GM21576 (cell line): ENCODE data around the gene UBC.
A peak's percentile ranks its signal among the peaks of the same experiment; 100 is the strongest.

Experiments used
- ATAC-seq: cut with Tn5 transposase; IDR thresholded peaks from one replicate; pipeline ENCODE4 v1.9.1; 2021; ENCODE audit warnings: mild to moderate bottlenecking, moderate library complexity; ENCODE audit not compliant: unreplicated experiment

UBC gene

DNA sequence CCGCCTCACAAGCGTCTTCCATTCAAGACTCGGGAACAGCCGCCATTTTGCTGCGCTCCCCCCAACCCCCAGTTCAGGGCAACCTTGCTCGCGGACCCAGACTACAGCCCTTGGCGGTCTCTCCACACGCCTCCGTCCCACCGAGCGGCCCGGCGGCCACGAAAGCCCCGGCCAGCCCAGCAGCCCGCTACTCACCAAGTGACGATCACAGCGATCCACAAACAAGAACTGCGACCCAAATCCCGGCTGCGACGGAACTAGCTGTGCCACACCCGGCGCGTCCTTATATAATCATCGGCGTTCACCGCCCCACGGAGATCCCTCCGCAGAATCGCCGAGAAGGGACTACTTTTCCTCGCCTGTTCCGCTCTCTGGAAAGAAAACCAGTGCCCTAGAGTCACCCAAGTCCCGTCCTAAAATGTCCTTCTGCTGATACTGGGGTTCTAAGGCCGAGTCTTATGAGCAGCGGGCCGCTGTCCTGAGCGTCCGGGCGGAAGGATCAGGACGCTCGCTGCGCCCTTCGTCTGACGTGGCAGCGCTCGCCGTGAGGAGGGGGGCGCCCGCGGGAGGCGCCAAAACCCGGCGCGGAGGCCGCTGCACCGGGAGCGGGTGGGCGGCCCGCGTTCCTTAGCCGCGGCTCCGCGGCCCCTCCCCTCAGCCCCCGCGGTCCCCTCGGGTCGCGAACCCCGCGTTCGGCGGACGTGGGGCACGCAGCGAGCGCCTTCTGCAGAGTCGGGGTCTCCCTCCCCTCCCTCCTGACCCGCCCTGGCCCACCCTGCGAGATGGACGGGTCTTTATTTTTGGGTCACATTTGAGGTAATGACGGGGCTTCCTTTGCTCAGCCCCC lies at the start of gene UBC:
UBC (minus strand) TSS at position 259 of the 847 bp plus-strand sequence. CDS start 879 bp downstream, outside the sequence.
- peak; percentile 31 for ATAC-seq

DNA sequence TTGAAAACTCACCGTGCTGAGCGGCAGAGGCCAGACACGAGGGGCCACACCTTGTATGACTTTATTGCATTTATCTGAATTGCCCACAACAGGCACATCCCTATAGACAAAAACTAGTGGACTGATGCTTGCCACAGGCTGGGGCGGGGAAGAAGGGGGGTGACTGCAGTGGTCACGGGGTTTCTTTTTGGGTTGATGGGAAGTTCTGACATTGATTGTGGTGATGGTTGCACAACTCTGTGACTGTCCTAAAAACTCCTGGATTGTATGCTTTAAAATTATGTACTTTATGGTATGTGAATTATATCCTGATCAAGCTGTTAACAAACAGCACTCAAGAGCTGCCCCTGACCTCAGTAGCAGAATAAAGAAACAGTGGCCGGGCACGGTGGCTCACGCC lies 48.8 kb upstream of the UBC start:
- no peak for ATAC-seq

DNA sequence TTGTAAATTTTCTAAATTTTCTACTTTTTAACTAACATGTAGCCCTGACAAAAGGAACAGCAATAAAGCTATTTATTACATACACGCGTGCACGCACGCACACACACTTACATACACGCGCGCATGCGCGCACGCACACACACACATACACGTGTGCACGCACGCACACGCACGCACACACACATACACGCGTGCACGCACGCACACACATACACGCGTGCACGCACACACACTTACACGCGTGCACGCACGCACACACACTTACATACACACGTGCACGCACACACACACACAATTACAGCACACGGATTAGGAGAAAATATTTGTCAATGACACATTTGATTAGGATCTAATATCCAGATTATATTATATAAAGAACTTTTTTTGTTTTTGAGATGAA lies 46.6 kb upstream of the UBC start:
- ATAC-seq = no peak

DNA sequence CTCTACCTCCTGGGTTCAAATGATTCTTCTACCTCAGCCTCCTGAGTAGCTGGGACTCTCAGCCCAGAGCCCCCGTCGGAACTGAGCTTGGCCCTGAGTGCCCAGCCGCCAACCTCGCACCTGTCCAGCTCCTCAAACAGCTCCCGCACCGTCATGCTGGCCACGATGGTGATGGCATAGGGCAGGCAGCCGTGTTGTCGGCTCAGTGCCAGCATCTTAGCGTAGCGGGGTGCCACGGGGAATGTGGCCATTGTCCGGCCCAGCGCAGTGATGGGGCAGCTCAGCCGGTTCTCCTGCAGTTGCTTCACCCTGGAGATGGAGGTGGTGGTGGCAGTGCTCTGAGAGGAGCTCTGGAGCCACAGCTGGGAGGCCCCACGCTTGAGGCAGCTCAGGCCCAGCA lies 42.1 kb upstream of the UBC start:
- no peak for ATAC-seq

DNA sequence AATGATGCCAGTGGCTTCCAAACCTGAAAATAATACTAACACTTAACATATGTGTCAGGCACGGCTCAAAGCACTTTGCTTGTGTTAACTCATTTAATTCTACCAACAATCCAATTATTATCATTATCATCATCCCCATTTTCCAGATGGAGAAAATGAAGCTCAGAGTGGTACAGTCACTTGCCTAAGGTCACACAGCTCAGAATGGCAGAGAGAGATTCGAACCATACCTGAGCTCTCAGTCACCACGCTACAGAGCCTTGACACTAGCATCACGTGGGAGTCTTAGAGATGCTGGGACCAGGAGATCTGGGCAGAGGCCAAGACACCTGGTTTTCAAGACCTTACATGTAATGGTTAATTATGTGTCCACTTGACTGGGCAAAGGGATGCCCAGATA lies 40.3 kb upstream of the UBC start:
- no peak for ATAC-seq

DNA sequence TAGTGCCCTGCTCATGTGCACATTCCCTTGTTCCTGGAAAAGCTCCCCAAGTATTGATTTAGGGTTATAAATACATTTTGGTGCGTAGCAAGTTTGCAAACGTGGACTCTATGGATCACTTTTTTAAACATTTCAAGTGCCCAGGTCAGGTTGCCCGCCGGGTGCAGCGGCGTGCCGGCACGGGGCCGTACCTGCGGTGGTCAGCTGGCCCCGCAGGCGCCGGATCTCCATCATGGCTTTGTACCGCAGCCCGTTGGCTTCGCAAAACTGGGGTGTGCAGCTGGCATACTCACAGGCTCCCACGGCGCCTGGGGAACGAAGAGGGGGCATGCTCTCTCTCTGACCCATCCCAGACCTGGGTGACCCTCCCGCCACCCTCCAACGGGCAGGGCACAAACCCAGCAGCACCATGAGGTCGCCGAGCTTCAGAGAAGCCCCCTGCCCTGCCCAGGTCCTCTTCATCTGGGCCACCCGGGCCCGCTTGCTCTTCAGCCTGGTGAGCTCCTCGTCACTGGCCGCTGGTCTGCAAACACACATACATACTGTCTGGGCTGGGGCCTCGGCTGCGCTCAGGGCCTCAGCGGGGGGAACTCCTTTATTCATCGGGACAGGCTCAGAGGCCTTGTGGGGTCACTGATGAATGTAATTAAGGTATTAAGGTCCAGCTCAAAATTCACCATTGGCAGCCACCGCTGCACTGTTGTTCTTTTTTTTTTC lies 39.4 kb upstream of the UBC start:
- no peak for ATAC-seq

DNA sequence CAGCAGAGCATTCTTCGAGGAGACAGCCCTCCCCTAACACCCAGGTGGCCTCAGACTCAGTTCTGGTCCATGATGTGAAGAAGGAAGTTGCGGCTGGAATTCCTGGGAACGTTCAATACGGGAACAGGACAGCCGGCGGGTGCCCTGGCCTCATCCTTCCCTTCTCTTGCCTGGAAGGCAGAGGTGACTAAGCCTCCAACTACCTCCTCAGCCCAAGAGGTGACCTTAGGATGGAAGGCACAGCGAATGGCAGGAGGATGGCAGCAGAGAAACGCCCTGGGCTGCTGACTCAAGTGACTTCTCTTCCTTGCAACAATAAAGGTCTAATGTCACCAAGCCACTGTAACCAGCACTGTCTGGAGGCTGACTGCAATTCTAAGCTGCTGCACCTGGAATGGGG lies 38.4 kb upstream of the UBC start:
- no peak for ATAC-seq

DNA sequence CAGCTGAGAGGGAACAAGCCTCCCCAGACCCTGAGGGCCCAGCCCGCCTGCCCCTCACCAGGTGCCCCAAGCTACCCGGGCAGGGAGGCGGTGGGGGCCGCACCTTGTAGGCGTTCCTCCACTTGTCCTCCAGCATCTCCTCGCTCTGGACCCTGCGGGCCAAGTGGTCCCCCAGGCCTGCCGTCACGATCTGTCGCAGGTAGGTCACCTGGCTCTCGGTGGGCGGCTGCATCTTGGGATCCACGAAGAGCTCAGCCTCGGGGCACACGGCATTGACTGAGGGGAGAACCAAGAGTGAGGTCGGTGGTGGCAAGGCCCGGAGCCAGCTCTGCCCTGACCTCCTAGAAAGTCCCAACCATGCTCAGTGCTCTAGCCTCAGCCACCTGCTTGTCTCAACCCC lies 37.8 kb upstream of the UBC start:
- ATAC-seq = no peak

DNA sequence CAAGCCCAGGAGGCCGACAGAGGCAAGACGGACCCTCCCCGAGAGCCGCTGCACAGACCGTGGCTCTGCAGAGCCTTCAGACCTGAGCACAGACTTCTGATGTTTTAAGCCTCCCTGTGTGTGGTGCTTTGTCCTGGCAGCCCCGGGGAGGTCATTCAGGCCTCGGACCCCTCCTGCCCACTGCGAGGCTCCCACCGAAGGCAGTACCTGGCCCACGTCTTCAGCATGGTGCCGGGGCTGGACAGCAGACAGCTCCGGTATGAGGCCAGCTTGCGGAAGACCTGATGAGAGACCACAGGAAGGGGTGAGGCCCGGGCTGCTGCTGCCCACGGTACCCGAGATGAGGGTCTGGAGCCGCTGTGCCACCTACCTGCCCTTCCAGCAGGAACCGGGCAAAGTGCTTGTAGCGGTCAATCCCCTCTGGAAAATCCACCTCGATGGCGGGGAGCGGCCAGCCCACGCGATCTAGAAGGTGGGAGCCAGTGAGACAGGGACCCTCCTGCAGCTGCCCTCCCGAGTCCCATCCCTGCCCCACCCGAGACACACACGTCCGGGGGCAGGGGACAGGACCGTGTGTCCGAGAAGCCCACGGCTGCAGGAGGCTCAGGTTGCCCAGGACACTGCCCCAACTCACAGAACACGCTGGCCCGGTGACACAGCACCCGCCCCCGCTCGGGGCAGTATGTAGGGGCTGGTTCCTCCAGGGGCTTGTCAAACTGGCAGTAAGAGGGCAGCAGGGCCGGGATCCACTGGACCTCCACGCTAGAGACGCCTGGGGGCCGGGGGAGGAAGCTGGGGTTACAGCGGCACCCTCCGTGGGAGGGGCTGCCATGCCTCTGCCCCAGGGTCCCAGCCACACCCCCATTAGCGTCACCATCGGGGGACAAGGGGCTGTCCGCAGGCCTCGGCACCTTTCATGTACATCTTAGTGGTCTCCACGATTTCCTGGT lies 35.6 kb upstream of the UBC start:
- ATAC-seq = no peak

DNA sequence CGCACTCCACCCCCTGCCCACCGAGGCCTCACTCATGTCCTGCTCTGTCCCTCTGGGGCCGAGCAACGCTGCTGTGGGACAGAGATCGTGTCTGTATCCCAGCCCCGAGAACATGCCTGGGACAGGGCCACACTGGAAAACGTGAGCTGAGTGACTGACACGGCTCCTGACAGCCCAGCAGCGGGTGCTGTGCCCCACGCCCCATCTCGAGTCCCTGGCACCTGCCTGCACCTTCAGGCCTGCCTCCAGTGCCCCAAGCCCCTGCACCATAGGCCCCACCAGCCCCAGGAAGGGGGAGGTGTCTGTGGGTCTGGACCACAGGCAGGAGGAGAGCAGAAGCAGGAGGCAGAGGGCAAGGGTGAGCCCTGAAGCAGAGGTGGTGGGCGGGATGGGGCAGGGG lies 34.6 kb upstream of the UBC start:
- no peak for ATAC-seq

DNA sequence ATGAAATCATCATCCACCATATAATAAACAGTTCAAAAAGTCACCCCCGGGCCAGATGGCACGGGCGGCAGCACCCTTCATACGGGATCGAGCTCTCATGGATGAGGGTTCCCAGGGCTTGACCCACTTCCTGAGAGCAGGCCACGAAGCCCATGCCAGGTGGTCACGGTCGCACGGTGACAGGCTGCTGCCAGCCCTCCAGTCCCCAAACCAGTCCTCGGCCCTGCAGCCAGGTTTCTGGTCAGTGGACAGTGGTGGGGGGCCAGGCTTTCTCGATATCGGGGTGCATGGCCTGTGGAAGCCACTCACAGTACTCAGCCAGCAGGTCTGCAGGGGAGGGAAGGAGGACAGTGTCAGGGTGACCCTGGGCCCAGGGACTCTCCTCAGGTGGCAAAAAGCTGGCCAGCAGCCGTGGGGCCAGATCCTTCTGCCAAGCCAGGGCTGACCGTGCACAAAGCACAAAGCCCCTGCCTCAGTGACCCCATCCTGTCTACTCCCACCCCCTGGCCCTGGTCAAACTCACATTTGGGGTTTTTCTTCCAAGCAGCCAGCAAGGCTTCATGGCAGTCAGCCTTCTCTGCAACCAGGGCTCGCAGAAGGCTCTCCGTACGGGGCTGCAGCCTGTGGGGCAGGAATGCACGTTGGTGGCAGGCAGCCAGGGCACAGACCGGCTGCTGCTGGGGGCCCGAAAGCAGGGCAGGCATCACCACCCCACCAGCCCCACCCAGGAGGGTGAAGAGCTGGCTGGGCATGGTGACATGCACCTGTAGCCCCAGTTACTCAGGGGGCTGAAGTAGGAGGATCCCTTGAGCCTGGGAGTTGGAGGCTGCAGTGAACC lies 33.3 kb upstream of the UBC start:
- ATAC-seq = no peak

DNA sequence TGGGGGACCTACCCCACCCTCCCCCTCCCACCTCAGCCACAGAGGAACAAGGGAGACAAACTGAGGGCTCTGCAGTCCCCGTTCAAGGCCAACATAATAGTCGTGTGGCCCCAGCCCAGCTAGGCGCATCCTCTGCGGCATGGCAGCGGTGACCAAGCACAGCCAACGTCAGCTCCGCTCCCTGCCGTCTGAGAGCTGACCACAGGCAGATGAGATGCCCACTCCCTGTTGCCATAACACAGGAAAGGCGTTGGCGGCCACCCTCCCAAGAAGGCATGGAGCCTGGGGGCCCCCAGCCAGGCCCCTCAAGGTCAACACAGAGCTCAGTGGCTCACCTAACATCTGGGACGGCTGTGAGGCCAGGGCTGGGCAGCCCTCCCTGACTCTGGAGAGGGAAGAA lies 32.6 kb upstream of the UBC start:
- no peak for ATAC-seq

DNA sequence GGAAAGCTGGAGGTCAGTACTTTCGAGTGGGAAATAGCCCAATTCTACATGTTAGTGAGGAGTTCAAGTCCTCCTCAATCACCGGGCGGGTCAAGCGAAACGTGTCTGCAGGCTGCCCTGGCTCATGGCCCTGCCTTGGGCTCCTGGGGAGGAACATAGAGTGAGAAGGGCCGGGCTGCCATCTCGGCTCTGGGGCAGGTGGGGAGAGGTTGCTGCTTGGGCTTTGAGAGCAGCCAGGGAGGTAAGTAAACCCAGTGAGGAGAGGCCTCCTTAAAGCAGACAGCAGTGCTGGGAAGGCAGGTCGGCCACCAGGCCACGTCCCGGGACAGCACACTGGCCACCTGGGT lies 32.0 kb upstream of the UBC start:
- no peak for ATAC-seq

DNA sequence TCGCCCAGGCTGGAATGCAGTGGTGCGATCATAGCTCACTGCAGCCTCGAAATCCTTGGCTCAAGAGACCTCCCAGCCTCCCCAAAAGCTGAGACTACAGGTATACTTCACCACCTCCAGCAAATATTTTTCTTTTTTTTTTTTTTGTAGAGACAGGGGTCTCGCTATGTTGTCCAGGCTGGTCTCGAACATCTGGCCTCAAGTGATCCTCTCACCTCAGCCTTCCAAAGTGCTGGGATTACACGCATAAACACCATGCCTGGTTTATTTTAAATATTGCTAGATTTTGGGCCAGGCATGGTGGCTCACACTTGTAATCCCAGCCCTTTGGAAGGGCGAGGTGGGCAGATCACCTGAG lies 26.7 kb upstream of the UBC start:
- no peak for ATAC-seq

DNA sequence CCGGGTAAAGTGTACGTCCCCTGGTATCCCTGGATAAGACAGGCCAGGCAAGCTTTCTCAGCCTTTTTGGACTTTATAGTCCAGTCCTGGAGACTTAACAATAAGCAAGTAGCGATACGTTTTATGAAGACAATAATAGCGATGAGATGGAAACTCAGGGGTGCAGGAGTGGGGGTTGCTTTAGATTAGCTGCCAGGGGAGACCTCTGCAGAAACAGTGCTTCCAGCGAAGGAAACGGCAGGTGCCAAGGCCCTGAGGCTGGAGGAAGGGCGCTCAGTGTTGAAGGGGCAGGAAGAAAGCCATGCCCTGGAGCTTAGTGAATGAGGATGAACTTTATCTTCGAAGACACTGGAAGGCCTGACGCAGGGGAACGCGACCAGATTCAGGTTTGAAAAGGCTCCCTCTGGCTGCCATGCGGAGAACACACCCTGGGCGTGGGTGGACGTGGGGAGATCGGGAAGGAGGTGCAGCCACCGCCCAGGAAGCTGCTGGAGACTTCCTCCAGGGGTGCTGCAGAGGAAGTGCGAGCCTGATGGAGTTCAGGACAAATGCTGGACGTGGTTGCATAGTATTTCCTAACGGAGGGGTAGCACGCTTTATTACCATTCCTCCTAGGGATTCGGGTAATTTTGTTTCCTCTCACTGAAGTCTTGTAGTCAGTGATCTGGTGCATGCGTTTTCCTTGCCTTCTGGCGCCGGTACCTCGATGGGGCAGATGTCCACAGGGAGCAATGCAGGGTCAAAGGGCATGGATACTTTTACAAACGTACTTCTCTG lies 26.1 kb upstream of the UBC start:
- ATAC-seq = peak; percentile 45

DNA sequence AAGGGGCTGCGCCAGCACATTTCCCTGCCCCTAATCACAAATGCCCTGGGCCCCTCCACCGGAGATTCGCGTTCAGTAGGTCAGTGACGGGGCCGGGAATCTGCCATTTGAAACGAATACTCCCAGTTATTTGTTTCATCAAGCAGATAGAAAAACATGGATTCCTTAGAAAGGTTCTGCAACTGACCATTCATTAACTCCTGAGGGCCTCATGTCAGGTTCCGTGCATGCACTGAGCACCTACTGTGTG lies 25.6 kb upstream of the UBC start:
- ATAC-seq = no peak

DNA sequence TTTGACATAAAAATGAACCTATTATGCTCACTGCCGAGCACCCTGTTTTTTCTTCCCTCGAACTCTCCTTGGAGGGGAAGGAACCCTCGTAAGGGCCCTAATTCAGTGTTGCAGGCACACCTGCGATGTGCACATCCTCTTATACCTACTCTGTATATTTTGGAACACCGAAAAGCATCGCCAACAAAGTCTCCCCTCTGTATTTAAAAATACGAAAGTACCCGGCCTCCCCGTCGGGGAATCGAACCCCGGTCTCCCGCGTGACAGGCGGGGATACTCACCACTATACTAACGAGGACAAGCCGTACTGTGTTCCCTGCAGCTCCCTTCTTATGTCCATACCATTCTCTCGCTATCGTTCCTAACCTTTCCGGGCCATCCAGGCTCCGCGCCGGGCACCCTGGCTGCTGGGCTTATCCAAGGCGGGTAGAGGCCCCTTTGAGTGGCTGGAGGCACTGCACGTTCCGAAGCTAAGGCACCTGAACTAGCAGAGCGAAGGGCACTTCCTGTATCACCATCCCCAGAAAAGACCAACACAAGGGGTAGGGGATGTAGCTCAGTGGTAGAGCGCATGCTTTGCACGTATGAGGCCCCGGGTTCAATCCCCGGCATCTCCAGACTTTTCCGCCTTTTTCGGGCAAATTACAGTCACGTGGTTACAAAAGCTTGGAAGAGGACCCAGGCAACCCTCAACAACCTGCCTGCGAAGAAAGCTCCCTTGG lies 25.1 kb upstream of the UBC start:
- ATAC-seq = peak; percentile 52

DNA sequence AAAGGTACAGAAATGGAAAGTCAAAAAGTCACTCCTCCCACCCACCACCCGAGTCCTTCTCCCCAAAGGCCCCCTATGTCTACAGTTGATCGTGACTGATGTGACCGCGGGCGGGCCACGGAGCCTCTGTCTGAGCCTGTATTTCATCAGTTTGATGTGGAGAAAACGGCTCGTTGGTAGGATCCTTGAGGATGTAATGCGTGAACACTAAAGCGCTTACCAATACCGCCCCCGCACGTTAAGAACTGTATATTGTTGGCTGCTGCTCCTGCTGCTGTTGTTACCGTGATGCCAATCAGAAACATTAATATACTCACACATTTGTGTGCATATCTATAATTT lies 24.6 kb upstream of the UBC start:
- peak; percentile 35 for ATAC-seq

DNA sequence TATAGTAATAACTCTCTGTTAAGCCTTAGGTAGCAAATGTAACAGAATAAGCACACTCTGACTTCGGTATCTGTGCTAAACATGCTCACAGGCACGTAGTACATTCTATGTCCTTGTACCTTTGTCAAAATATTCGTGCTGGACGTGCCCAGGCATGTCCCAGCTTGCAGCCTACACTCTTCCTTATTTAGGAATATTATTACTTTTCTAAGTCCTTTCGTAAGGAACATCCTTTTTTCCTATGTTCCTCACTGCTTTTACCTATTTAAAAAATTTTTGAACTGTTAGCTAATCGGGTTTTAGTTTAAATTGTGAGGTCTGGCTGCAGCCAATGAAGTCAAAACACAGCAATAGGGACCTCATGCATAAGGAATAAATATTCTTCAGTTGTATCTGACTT lies 24.1 kb upstream of the UBC start:
- ATAC-seq = no peak

DNA sequence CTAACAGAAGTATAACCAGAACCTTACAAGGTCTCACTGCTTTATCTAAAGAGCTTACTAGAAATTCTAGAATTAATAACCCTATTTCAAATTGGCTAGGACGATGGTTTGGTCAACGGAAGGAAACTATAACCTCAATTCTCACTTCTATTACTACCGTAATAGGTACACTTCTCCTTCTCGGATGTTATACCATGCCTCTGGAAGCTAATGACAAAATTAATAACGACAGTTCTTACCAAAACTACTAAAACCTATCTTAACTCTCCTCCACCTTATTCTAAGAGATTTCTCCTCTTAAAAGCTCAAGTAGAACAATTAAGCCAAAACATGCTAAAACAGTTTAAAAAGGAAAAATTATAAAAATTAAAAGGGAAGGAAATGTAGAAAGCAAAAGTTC lies 23.7 kb upstream of the UBC start:
- ATAC-seq = no peak
